Measurements from ENCODE around the gene EYA4. TPM values are rescaled to one million over a fixed set of nuclear protein-coding genes. Genes with fewer than 3 reads are reported as not detected.

Gene EYA4
- total RNA-seq, 1 experiment from 2014 or later, result 10.0 TPM

- H3F3A ChIP-seq (ENCODE audit: low read length, unreplicated experiment), result no peaks in the 10 kb centered on the region
- CTCF ChIA-PET, result no interaction called here
- no peak overlapping the region for H2AFZ ChIP-seq (ENCODE audit: low read length)
- ATAC-seq (no peak), DNase-seq (no peak)
- H3K4me1 ChIP-seq (ENCODE audit: insufficient read depth, low read length), result no peaks in the 10 kb centered on the region
- intact Hi-C loops (cut with micrococcal nuclease), result no loop called here
- no peaks in the 10 kb centered on the region for H3K36me3 ChIP-seq (ENCODE audit: low read depth, low read length)
- no peaks in the 10 kb centered on the region for H3K27me3 ChIP-seq (ENCODE audit: low read length)
- H3K79me2 ChIP-seq (ENCODE audit: low read length), result no peaks in the 10 kb centered on the region
- no peak overlapping the region for H3K9ac ChIP-seq (ENCODE audit: low read length)
- no peak overlapping the region for H3K4me3 ChIP-seq (ENCODE audit: low read length)
- TF ChIP-seq EZH2 (IDR thresholded peaks at IDR 0.05; ENCODE audit: low read length, unreplicated experiment) (no peak), CTCF (conservative IDR thresholded peaks at IDR 0.05; ENCODE audit: low read depth, low read length) (no peak), EZH2phosphoT487 (IDR thresholded peaks at IDR 0.05; ENCODE audit: borderline replicate concordance, low read length) (no peak)
- no TSS peak for BruUV-seq (replicated peaks)
- H4K20me1 ChIP-seq (ENCODE audit: low read length), result no peaks in the 10 kb centered on the region
- no peak overlapping the region for H3K27ac ChIP-seq (ENCODE audit: low read length)
- H3K9me2 ChIP-seq (replicated peaks; ENCODE audit: low read length), result no peaks in the 10 kb centered on the region
- no peaks in the 10 kb centered on the region for H3K9me3 ChIP-seq (ENCODE audit: low read length)
- H3K4me2 ChIP-seq (ENCODE audit: low read length), result no peak overlapping the region
- POLR2A ChIA-PET (ENCODE audit: unreplicated experiment), result no interaction called here
These were observed 318.8 kb downstream of the EYA4 start for GRCh38 chr6:133559926-133560325.

- Histone ChIP-seq H3K36me3 (ENCODE audit: low read depth, low read length) (no peaks in the 10 kb centered on the region; the same call in 1 of the 2 replicates), H3F3A (ENCODE audit: low read length, unreplicated experiment) (no peaks in the 10 kb centered on the region), H3K9me2 (replicated peaks; ENCODE audit: low read length) (no peaks in the 10 kb centered on the region), H3K4me3 (ENCODE audit: low read length) (no peak overlapping the region), H3K4me1 (ENCODE audit: insufficient read depth, low read length) (peaks cover 24% of the 10 kb centered on the region), H2AFZ (ENCODE audit: low read length) (peak overlapping the region; percentile 31; the same call in 1 of the 2 replicates), H3K9ac (ENCODE audit: low read length) (peak overlapping the region; percentile 89; the same call in 1 of the 2 replicates), H3K9me3 (ENCODE audit: low read length) (no peaks in the 10 kb centered on the region), H3K27ac (ENCODE audit: low read length) (peak overlapping the region; percentile 95), H3K27me3 (ENCODE audit: low read length) (no peaks in the 10 kb centered on the region), H3K4me2 (ENCODE audit: low read length) (peak overlapping the region; percentile 60), H4K20me1 (ENCODE audit: low read length) (no peaks in the 10 kb centered on the region), H3K79me2 (ENCODE audit: low read length) (no peaks in the 10 kb centered on the region)
- intact Hi-C loops (cut with micrococcal nuclease), result loop anchor here (2.0 to 5.0 kb wide), 2 partner anchors 140 to 529 kb away; no protein-coding TSS in a partner anchor
- TF ChIP-seq CTCF (conservative IDR thresholded peaks at IDR 0.05; ENCODE audit: low read depth, low read length), result no peak
- no peak for TF ChIP-seq EZH2 (IDR thresholded peaks at IDR 0.05; ENCODE audit: low read length, unreplicated experiment)
- TF ChIP-seq EZH2phosphoT487 (IDR thresholded peaks at IDR 0.05; ENCODE audit: borderline replicate concordance, low read length), result no peak
- peak; percentile 24; the same call in 1 of the 2 replicates for ATAC-seq
- POLR2A ChIA-PET (ENCODE audit: unreplicated experiment), result no interaction called here
- CTCF ChIA-PET, result interaction anchor here (1.0 kb wide), 1 partner anchor 529 kb away, joined by 3 read pairs; no protein-coding TSS in a partner anchor
- peak; percentile 30 for DNase-seq
- BruUV-seq (replicated peaks), result no TSS peak
These were observed 326.5 kb downstream of the EYA4 start for GRCh38 chr6:133567636-133568035.

Data from PC-3 (cell line).